Measurements from ENCODE around the gene ARFIP2.

DNA sequence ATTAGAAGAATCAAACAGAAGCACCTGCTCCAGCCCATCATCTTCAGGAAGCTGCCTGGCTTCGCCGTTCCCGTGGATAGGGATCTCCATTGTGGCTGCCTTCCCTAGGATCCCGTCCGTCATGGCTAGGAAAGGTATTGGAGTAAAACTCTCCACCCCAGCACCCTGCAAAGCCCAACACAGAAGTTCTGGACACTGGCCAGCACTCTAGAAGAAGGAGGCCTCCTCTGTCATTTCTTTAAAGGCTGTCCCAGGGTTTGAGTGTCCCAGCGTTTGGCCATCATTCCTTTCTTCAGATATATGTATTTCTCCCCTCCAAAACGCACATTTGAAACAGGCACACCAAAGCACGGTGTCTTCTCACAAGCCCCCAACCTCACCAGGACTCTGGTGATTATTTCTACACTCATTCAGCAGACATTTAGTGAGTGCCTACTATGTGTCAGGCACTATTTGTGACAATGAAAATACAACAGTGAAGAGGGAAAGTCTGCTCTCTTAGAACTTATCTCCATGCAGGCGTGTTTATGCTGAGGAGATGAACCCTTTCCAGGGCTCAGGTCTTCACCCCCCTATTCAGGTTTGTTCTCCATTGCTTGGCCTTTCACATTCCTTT, 724 bp downstream of the ARFIP2 start:
- TF ChIP-seq, protein P1, sequence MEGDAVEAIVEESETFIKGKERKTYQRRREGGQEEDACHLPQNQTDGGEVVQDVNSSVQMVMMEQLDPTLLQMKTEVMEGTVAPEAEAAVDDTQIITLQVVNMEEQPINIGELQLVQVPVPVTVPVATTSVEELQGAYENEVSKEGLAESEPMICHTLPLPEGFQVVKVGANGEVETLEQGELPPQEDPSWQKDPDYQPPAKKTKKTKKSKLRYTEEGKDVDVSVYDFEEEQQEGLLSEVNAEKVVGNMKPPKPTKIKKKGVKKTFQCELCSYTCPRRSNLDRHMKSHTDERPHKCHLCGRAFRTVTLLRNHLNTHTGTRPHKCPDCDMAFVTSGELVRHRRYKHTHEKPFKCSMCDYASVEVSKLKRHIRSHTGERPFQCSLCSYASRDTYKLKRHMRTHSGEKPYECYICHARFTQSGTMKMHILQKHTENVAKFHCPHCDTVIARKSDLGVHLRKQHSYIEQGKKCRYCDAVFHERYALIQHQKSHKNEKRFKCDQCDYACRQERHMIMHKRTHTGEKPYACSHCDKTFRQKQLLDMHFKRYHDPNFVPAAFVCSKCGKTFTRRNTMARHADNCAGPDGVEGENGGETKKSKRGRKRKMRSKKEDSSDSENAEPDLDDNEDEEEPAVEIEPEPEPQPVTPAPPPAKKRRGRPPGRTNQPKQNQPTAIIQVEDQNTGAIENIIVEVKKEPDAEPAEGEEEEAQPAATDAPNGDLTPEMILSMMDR (IDR thresholded peaks at IDR 0.05) = no peak
- TF ChIP-seq POLR2A (IDR thresholded peaks at IDR 0.05) = no peak
